ENCODE results near the gene UPP2. TPM values are rescaled to one million over a fixed set of nuclear protein-coding genes. Genes with fewer than 3 reads are reported as not detected.
A peak's percentile ranks its signal among the peaks of the same experiment; 100 is the strongest.

Gene UPP2
- total and polyA plus RNA-seq, 9 of the 15 experiments (the other 6 are each of a cell fraction or from before 2014, with no cell fraction given) = not detected

GRCh38 chr2:158135096-158135495 is 33.4 kb downstream of the UPP2 start (continued):
- TF ChIP-seq ZNF3 (CRISPR knock-in tag; IDR thresholded peaks at IDR 0.05) = no peak
- TF ChIP-seq TFAM (CRISPR knock-in tag; conservative IDR thresholded peaks at IDR 0.05) = no peak
- no peak for TF ChIP-seq ZNF445 (CRISPR knock-in tag; IDR thresholded peaks at IDR 0.05; ENCODE audit: low read depth)
- TF ChIP-seq ZFP1 (CRISPR knock-in tag; IDR thresholded peaks at IDR 0.05) = no peak
- no peak for TF ChIP-seq SMARCA4 (IDR thresholded peaks at IDR 0.05)
- TF ChIP-seq RBM39 (optimal IDR thresholded peaks at IDR 0.05; ENCODE audit: low read depth, low read length) = no peak

- Histone ChIP-seq H3K27me3 (ENCODE audit: control insufficient read depth in 2 of 2, insufficient read depth in 2 of 2, low read length in 2 of 2) (peaks cover 0 to 5% of the 10 kb centered on the region in 2 experiments; a peak in 2 of 5 replicates), H3K4me3 (no peak overlapping the region), H2AFZ (ENCODE audit: low read depth, low read length) (no peak overlapping the region), H4K20me1 (replicated peaks; ENCODE audit: control insufficient read depth, insufficient read depth, low read length) (no peaks in the 10 kb centered on the region), H3K4me1 (replicated peaks in 1 of 2; ENCODE audit: control insufficient read depth in 2 of 2, insufficient read depth in 2 of 2, low read length in 2 of 2) (peaks cover 0 to 4% of the 10 kb centered on the region in 2 experiments; a peak in 2 of 5 replicates), H3K27ac (ENCODE audit: extremely low read depth, low read depth, low read length) (no peak overlapping the region), H3K9ac (ENCODE audit: insufficient read depth in 1 of 2, low read depth in 2 of 2, low read length in 2 of 2) (no peak overlapping the region), H3K9me1 (ENCODE audit: control insufficient read depth, insufficient read depth, low read length) (no peaks in the 10 kb centered on the region), H3K36me3 (ENCODE audit: control insufficient read depth, insufficient read depth, low read length) (no peaks in the 10 kb centered on the region), H3K79me2 (ENCODE audit: control insufficient read depth, insufficient read depth, low read length) (no peaks in the 10 kb centered on the region), H3K9me3 (replicated peaks; ENCODE audit: control insufficient read depth, insufficient read depth, low read depth, low read length) (no peaks in the 10 kb centered on the region), H3K4me2 (ENCODE audit: insufficient read depth, low read length) (no peak overlapping the region)
- TF ChIP-seq ETV1 (tag; conservative IDR thresholded peaks at IDR 0.05; ENCODE audit: low read depth) = no peak
- no peak for TF ChIP-seq ZNF785 (CRISPR knock-in tag; IDR thresholded peaks at IDR 0.05)
- TF ChIP-seq NCOR1 (IDR thresholded peaks at IDR 0.05) = no peak
- no peak for TF ChIP-seq CBX3 (IDR thresholded peaks at IDR 0.05; ENCODE audit: borderline replicate concordance in 1 of 2, low read length in 2 of 2)
- TF ChIP-seq NFIC (IDR thresholded peaks at IDR 0.05) = peak; percentile 81
- DNase-seq (ENCODE audit: extremely low read depth in 1 of 4, low spot score in 3 of 4) (no peak), FAIRE-seq (no peak), ATAC-seq (no peak)
- ChIA-PET POLR2A (interaction anchor here (1.0 kb wide), 1 partner anchor 10 kb away, joined by 4 read pairs; no protein-coding TSS in a partner anchor), CTCF (ENCODE audit: low intra/inter-chr PET ratio) (no interaction called here)
- WGBS (ENCODE audit: insufficient coverage, low coverage, missing lambda C conversion rate) = 17% methylated on average over 5 of the region's 5 CpGs
- BruUV-seq (replicated peaks) = no TSS peak
- intact Hi-C loops (cut with micrococcal nuclease) (no loop called here), in situ Hi-C loops (cut with MboI) (no loop called here)
Measured at GRCh38 chr2:158138255-158138654, 36.6 kb downstream of the UPP2 start.

Data from K562 (cell line).